Epithelial cell of proximal tubule (primary cell): Measurements from ENCODE around the gene EPHA4. TPM values are rescaled to one million over a fixed set of nuclear protein-coding genes. Genes with fewer than 3 reads are reported as not detected.

Experiments
- DNase-seq: peaks from one replicate; pipeline ENCODE4 v3.0.0-alpha.2; 2011; ENCODE audit warnings: low read depth
- H3K4me3 ChIP-seq: 2 replicates; pipeline ENCODE4 v1.5.1; 2011; ENCODE audit warnings: low read depth, mild to moderate bottlenecking, low read length
- CTCF ChIP-seq: conservative IDR thresholded peaks from 2 replicates; pipeline ENCODE4 v1.5.1; 2012; ENCODE audit warnings: low read depth, mild to moderate bottlenecking, low read length
- total RNA-seq: library from RNA; depleted of rRNA; stranded (reverse); fragments of >200 nt; gene quantifications from 2 replicates; pipeline ENCODE4 v1.2.3, GENCODE V29; 2015

Gene EPHA4
- total RNA-seq, 1 donor from 2014 or later: 13.3 TPM

DNA sequence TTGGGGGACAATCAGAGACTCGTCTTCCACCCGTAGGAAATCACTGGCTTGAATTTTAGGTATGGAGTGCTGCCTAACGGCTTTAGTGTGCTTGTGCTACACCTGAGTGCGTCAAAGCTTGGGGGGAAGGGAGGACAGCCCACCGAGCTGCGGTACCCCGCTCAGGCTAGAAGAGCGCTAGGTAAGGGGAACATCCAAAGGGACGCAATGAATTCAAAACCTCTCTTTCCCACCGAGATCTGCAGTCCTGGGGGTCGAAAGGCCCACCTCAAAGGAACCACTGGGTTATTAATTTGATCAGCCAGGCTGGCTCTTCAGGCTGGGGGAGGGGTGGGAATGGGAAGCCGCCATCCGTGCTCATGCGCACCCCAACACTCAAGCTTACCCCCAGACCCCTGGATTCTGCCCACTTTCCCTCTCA is 2.7 kb downstream of the EPHA4 start:
- no peak for TF ChIP-seq CTCF
- H3K4me3 ChIP-seq: peak overlapping the region; percentile 63
- no peak for DNase-seq

- TF ChIP-seq CTCF: no peak
- no peak for DNase-seq
Observed at GRCh38 chr2:221568299-221568698, 3.8 kb downstream of the EPHA4 start.

GRCh38 chr2:221567809-221568208 is 4.3 kb downstream of the EPHA4 start:
- no peak for DNase-seq
- no peak for TF ChIP-seq CTCF
- H3K4me3 ChIP-seq: no peak overlapping the region

More at GRCh38 chr2:221568299-221568698, 3.8 kb downstream of the EPHA4 start:
- H3K4me3 ChIP-seq: no peak overlapping the region

- DNase-seq: no peak
- no peak for TF ChIP-seq CTCF
- no peak overlapping the region for H3K4me3 ChIP-seq
Observed at GRCh38 chr2:221567231-221567760, 4.8 kb downstream of the EPHA4 start.

DNA sequence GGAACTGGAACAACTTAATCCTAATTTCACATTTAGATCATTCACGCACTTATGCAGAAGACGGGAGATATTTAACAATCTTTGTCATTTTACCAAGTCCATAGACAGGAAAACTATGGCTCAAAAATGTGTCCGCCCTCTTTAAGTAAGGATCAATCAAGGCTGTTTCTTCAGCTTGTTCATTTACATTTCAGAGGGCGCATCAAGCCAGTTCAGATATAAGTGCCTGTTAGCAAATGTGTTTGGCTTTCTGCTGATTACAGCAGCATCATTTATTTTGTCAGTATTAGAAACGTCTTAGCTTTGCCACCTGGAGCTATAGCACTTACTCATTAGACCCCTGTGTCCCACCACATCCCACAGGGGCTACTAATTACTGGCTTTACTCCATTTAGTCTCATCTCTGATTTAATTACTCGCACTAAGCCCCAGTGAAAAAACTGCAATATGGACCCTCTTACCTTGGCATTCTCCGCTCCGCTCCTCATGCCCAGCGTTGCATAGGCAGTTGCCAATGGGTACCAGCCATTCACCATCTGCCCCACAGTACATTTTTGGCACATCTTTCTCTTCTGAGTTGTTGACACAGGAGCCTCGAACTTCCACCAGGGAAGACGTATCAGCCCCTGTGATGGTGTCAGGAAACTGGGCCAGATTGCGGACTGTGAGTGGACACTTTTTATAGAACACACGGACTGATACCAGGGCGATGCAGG is 8.7 kb downstream of the EPHA4 start:
- H3K4me3 ChIP-seq: no peak overlapping the region
- DNase-seq: no peak
- no peak for TF ChIP-seq CTCF

- H3K4me3 ChIP-seq: no peak overlapping the region
- no peak for TF ChIP-seq CTCF
- DNase-seq: no peak
Observed at GRCh38 chr2:221562226-221562625, 9.9 kb downstream of the EPHA4 start.

- DNase-seq: no peak
- no peak overlapping the region for H3K4me3 ChIP-seq
- no peak for TF ChIP-seq CTCF
Observed at GRCh38 chr2:221561770-221562169, 10.3 kb downstream of the EPHA4 start.
